Measurements from ENCODE around the gene PDZK1IP1.

DNA sequence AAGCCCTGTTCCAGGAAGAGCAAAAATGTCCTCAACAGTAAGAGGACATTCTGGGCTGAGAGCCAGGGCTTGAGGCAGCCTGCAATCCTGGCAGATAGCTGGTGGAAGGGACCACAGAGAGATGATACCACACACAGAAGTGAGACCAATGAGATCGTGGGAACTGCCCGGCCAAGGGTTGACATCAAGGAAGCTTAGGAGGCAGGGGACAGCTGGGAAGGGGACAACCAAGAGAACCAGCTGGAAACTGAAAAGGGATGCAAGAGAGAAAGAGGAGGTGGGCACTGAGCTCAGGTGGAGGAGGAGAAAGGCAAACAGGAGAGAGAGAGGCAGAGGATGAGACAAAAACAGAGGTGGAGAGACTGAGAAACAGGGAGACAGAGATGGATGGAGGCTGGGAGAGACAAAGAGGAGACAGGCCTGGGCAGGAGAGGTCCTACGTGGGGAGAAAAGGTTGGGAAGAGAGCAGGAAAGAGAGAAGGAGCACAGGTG lies 9.2 kb downstream of the PDZK1IP1 start:
- no peak for TF ChIP-seq EZH2 (IDR thresholded peaks at IDR 0.05; ENCODE audit: low read length)
- no peak for TF ChIP-seq CTCF (optimal IDR thresholded peaks at IDR 0.05 in 1 of 3, IDR thresholded peaks at IDR 0.05 in 1 of 3, conservative IDR thresholded peaks at IDR 0.05 in 1 of 3; ENCODE audit: extremely low read depth in 1 of 3, insufficient read depth in 2 of 3, low read length in 3 of 3)
